Osteocyte (in vitro differentiated cells): ENCODE data around the gene SCMH1. TPM values are rescaled to one million over a fixed set of nuclear protein-coding genes. Genes with fewer than 3 reads are reported as not detected.

Experiments used
- DNase-seq: peaks from one replicate; pipeline ENCODE4 v3.0.0; 2021; ENCODE audit warnings: mixed read lengths; ENCODE audit not compliant: unreplicated experiment; ENCODE audit errors: extremely low spot score
- H3K27ac Mint-ChIP-seq: one replicate; pipeline ENCODE4 v1.8.0; 2021; ENCODE audit warnings: mild to moderate bottlenecking, mixed read lengths; ENCODE audit not compliant: unreplicated experiment
- H3K27me3 Mint-ChIP-seq: one replicate; pipeline ENCODE4 v1.8.0; 2021; ENCODE audit warnings: mixed read lengths; ENCODE audit not compliant: unreplicated experiment
- H3K36me3 Mint-ChIP-seq: one replicate; pipeline ENCODE4 v1.8.0; 2021; ENCODE audit warnings: mixed read lengths; ENCODE audit not compliant: unreplicated experiment
- H3K4me1 Mint-ChIP-seq: one replicate; pipeline ENCODE4 v1.8.0; 2021; ENCODE audit warnings: mixed read lengths; ENCODE audit not compliant: unreplicated experiment
- H3K4me3 Mint-ChIP-seq: one replicate; pipeline ENCODE4 v1.8.0; 2021; ENCODE audit warnings: mild to moderate bottlenecking, moderate library complexity, mixed read lengths; ENCODE audit not compliant: unreplicated experiment
- H3K9me3 Mint-ChIP-seq: one replicate; pipeline ENCODE4 v1.8.0; 2021; ENCODE audit warnings: mixed read lengths; ENCODE audit not compliant: unreplicated experiment
- total RNA-seq: library from RNA; stranded (reverse); gene quantifications from 2 replicates; pipeline ENCODE4 v1.2.1, GENCODE V29; 2021
- TF ChIP-seq, protein P1 (sequence below): fragments of 200-600 bp; sonication (generic); IDR thresholded peaks from 2 replicates; pipeline ENCODE4 v1.5.0; 2021; ENCODE audit warnings: antibody characterized with exemption, mild to moderate bottlenecking, moderate library complexity

The SCMH1 gene
- total RNA-seq, 1 donor from 2014 or later, result 37.5 TPM

- Mint-ChIP-seq H3K27me3 (peaks cover 74% of the 10 kb centered on the region), H3K36me3 (no peaks in the 10 kb centered on the region), H3K27ac (no peak overlapping the region), H3K4me3 (no peak overlapping the region), H3K9me3 (no peaks in the 10 kb centered on the region), H3K4me1 (no peaks in the 10 kb centered on the region)
- TF ChIP-seq, protein P1, sequence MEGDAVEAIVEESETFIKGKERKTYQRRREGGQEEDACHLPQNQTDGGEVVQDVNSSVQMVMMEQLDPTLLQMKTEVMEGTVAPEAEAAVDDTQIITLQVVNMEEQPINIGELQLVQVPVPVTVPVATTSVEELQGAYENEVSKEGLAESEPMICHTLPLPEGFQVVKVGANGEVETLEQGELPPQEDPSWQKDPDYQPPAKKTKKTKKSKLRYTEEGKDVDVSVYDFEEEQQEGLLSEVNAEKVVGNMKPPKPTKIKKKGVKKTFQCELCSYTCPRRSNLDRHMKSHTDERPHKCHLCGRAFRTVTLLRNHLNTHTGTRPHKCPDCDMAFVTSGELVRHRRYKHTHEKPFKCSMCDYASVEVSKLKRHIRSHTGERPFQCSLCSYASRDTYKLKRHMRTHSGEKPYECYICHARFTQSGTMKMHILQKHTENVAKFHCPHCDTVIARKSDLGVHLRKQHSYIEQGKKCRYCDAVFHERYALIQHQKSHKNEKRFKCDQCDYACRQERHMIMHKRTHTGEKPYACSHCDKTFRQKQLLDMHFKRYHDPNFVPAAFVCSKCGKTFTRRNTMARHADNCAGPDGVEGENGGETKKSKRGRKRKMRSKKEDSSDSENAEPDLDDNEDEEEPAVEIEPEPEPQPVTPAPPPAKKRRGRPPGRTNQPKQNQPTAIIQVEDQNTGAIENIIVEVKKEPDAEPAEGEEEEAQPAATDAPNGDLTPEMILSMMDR, result no peak
- DNase-seq, result no peak
Measured at GRCh38 chr1:41285818-41286217, 43.7 kb upstream of the SCMH1 start.

GRCh38 chr1:41284121-41284520 is 42.0 kb upstream of the SCMH1 start:
- H3K9me3 Mint-ChIP-seq, result no peaks in the 10 kb centered on the region
- no peak overlapping the region for H3K4me3 Mint-ChIP-seq
- peaks cover 70% of the 10 kb centered on the region for H3K27me3 Mint-ChIP-seq
- TF ChIP-seq, protein P1, result no peak
- H3K27ac Mint-ChIP-seq, result no peak overlapping the region
- no peak for DNase-seq
- H3K36me3 Mint-ChIP-seq, result no peaks in the 10 kb centered on the region
- no peaks in the 10 kb centered on the region for H3K4me1 Mint-ChIP-seq

DNA sequence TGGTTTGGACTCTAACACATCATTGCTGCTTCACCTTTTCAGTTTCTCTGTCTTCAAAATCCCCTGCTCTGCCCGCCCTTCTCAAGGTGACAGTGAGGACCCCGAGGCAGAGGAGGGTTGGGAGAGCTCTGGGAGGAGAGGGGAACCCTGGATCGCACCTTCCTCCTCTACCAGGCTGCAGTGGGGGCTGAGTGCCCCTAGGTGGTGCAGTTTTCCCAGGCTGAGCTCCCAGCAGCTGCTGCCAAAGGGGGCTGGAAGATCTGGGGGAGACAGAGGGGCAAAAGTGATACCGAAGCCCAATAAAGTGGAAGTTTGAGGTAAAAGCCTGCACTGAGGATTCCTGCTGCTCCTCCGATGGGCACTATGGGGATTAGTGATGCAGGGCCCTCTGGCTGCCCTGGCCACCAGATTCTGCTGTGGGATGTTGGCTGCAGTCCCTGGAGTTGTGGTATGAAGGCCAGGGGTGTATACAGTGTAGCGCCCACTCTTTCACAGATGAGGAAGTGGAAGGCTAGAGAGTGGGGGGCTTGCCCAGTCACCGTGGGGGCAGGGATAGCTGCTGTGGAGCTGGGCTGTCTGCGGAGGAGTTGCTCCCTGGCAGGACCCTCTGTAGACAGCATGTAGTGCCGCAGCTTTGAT is 40.7 kb upstream of the SCMH1 start:
- H3K4me3 Mint-ChIP-seq, result no peak overlapping the region
- TF ChIP-seq, protein P1, result peak; percentile 93
- no peak for DNase-seq
- H3K27ac Mint-ChIP-seq, result no peak overlapping the region
- H3K27me3 Mint-ChIP-seq, result peaks cover 68% of the 10 kb centered on the region
- no peaks in the 10 kb centered on the region for H3K4me1 Mint-ChIP-seq
- H3K9me3 Mint-ChIP-seq, result no peaks in the 10 kb centered on the region
- no peaks in the 10 kb centered on the region for H3K36me3 Mint-ChIP-seq

GRCh38 chr1:41281334-41281733 is 39.2 kb upstream of the SCMH1 start:
- Mint-ChIP-seq H3K9me3 (no peaks in the 10 kb centered on the region), H3K36me3 (no peaks in the 10 kb centered on the region), H3K27ac (no peak overlapping the region), H3K4me3 (no peak overlapping the region), H3K27me3 (peaks cover 72% of the 10 kb centered on the region), H3K4me1 (no peaks in the 10 kb centered on the region)
- no peak for DNase-seq
- TF ChIP-seq, protein P1, result no peak

GRCh38 chr1:41280202-41281032 is 38.3 kb upstream of the SCMH1 start:
- Mint-ChIP-seq H3K27ac (no peak overlapping the region), H3K9me3 (no peaks in the 10 kb centered on the region), H3K36me3 (no peaks in the 10 kb centered on the region), H3K4me1 (no peaks in the 10 kb centered on the region), H3K4me3 (no peak overlapping the region), H3K27me3 (peaks cover 67% of the 10 kb centered on the region)
- TF ChIP-seq, protein P1, result peak; percentile 20
- no peak for DNase-seq
